Keratinocyte (primary cell): ENCODE measurements around the gene SPRY1. TPM values are rescaled to one million over a fixed set of nuclear protein-coding genes. Genes with fewer than 3 reads are reported as not detected.

Experiments used
- DNase-seq: peaks from one replicate; pipeline ENCODE4 v3.0.0-alpha.2; 2011; ENCODE audit warnings: low read depth, missing footprints, low spot score
- FAIRE-seq: peaks from 2 replicates; lab custom pipeline; 2011; peaks lifted over from hg19 to GRCh38; lab: Jason Lieb, UNC
- H2AFZ ChIP-seq: 2 replicates; pipeline ENCODE4 v1.6.0; 2012; ENCODE audit warnings: low read length, control low read depth, inconsistent platforms; ENCODE audit not compliant: control insufficient read depth
- H3K27ac ChIP-seq: 2 replicates; pipeline ENCODE4 v1.5.1; 2011; ENCODE audit warnings: low read length; ENCODE audit not compliant: control insufficient read depth, insufficient read depth
- H3K27me3 ChIP-seq: 3 replicates; pipeline ENCODE4 v1.6.0; 2011; ENCODE audit warnings: low read length; ENCODE audit not compliant: control insufficient read depth, insufficient read depth; ENCODE audit errors: extremely low read depth
- H3K36me3 ChIP-seq, 2 experiments: 2 replicates in 1 of 2; 3 replicates in 1 of 2; pipeline ENCODE4 v1.5.1; 2011; ENCODE audit warnings: low read length in 2 of 2, mild to moderate bottlenecking in 1 of 2; ENCODE audit not compliant: control insufficient read depth in 2 of 2, insufficient read depth in 2 of 2; ENCODE audit errors: extremely low read depth in 1 of 2
- H3K4me1 ChIP-seq: 3 replicates; pipeline ENCODE4 v1.5.1; 2011; ENCODE audit warnings: low read length; ENCODE audit not compliant: control insufficient read depth, insufficient read depth; ENCODE audit errors: extremely low read depth
- H3K4me2 ChIP-seq: 3 replicates; pipeline ENCODE4 v1.6.0; 2011; ENCODE audit warnings: low read depth, low read length; ENCODE audit not compliant: control insufficient read depth, insufficient read depth; ENCODE audit errors: extremely low read depth
- H3K4me3 ChIP-seq, 3 experiments: fragments of 200-600 bp in 1 of 3; sonication (generic) in 1 of 3; 2 replicates in 2 of 3; 3 replicates in 1 of 3; pipeline ENCODE4 v1.5.1; 2011 to 2016; ENCODE audit warnings: low read length in 3 of 3, mild to moderate bottlenecking in 3 of 3, control low read depth in 2 of 3, inconsistent platforms in 1 of 3, low read depth in 1 of 3, mixed read lengths in 1 of 3, mixed run types in 1 of 3, moderate library complexity in 1 of 3; ENCODE audit not compliant: control insufficient read depth in 2 of 3, insufficient read depth in 2 of 3; ENCODE audit errors: extremely low read depth in 1 of 3
- H3K79me2 ChIP-seq: 2 replicates; pipeline ENCODE4 v1.6.0; 2012; ENCODE audit warnings: low read length; ENCODE audit not compliant: control insufficient read depth, insufficient read depth
- H3K9ac ChIP-seq: 3 replicates; pipeline ENCODE4 v1.6.0; 2011; ENCODE audit warnings: low read length; ENCODE audit not compliant: control insufficient read depth, insufficient read depth; ENCODE audit errors: extremely low read depth
- H3K9me1 ChIP-seq: 3 replicates; pipeline ENCODE4 v1.6.0; 2011; ENCODE audit warnings: low read length; ENCODE audit not compliant: control insufficient read depth, insufficient read depth; ENCODE audit errors: extremely low read depth
- H3K9me3 ChIP-seq: 2 replicates; pipeline ENCODE4 v1.5.1; 2012; ENCODE audit warnings: low read depth, low read length; ENCODE audit not compliant: control insufficient read depth
- H4K20me1 ChIP-seq: 3 replicates; pipeline ENCODE4 v1.6.0; 2011; ENCODE audit warnings: low read length; ENCODE audit not compliant: control insufficient read depth, insufficient read depth; ENCODE audit errors: extremely low read depth
- CTCF ChIP-seq, 3 experiments: IDR thresholded peaks in 1 of 3; conservative IDR thresholded peaks in 1 of 3; optimal IDR thresholded peaks in 1 of 3; 2 replicates in 2 of 3; 3 replicates in 1 of 3; pipeline versions ENCODE3 to v1.5.1; 2011; ENCODE audit warnings: low read length in 3 of 3, mild to moderate bottlenecking in 3 of 3, moderate library complexity in 2 of 3, control low read depth in 1 of 3, inconsistent platforms in 1 of 3; ENCODE audit not compliant: insufficient read depth in 2 of 3; ENCODE audit errors: extremely low read depth in 1 of 3
- EZH2 ChIP-seq: IDR thresholded peaks from one replicate; pipeline ENCODE4 v1.6.1; 2012; ENCODE audit warnings: inconsistent platforms, mild to moderate bottlenecking, low read length, moderate library complexity
- dilution Hi-C: fragments of 300-500 bp; cut with MboI; formaldehyde crosslinking; loops from one replicate; pipeline ENCODE4 v1.7.0; 2020; ENCODE audit warnings: low sequenced_read_pairs; ENCODE audit not compliant: extremely low pct_ligation_motif_present
- polyA plus RNA-seq, 5 experiments: library from polyadenylated mRNA; depleted of rRNA in 3 of 5; stranded (reverse) in 3 of 5; stranded (forward) in 1 of 5; unstranded in 1 of 5; fragments of >200 nt; gene quantifications; 1 replicate in 1 of 5; 2 replicates in 3 of 5; 3 replicates in 1 of 5; pipeline versions ENCODE4 v1.2.1 to v1.2.3, GENCODE V29; 2011 to 2012; ENCODE audit warnings: missing spikeins in 2 of 5, low read depth in 1 of 5, low replicate concordance in 1 of 5

Gene SPRY1
- polyA plus RNA-seq, 1 donor (not counting 4 experiments of a cell fraction or from before 2014, with no cell fraction given) = 3.6 TPM

DNA sequence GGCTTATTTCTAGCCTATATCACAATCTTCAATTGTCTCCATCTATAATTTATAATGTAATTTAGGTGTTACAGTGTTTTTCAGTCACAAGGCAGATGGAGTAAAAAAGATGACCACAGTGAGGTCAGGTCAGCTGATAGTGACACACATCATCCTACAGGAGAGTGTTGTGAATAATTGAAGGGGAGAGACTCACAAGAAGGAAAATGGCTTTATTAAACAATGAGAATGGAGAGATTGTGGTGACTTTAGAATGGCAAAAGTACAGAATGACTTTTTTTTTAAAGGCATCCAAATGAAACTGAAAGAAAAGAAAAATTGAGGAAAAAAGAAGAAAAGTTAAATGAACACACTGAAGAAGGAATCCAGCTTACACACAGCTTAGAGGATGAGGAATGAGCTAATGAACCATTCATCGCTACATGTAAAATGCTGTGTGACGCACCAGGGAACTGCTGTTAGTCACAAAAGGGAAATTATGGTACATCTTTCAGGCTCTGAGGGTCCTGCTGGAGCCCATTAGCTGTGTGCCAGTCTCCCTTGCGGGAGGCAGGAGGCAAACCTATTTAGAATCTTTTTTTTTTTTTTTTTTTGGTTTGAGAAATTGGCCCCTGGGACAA lies 56.6 kb downstream of the SPRY1 start:
- Histone ChIP-seq H3K4me2 (no peak overlapping the region), H3K9ac (no peak overlapping the region)

More for the DNA sequence above, 56.6 kb downstream of the SPRY1 start:
- Histone ChIP-seq H3K4me3 (no peak overlapping the region), H3K27me3 (no peaks in the 10 kb centered on the region), H3K9me3 (no peaks in the 10 kb centered on the region), H3K4me1 (peaks cover 8% of the 10 kb centered on the region), H3K9me1 (no peaks in the 10 kb centered on the region), H3K36me3 (no peaks in the 10 kb centered on the region), H3K79me2 (no peaks in the 10 kb centered on the region), H3K27ac (no peak overlapping the region), H4K20me1 (no peaks in the 10 kb centered on the region), H2AFZ (no peak overlapping the region)
- TF ChIP-seq CTCF (optimal IDR thresholded peaks at IDR 0.05 in 1 of 3, IDR thresholded peaks at IDR 0.05 in 1 of 3, conservative IDR thresholded peaks at IDR 0.05 in 1 of 3; ENCODE audit: extremely low read depth in 1 of 3, insufficient read depth in 2 of 3, low read length in 3 of 3) (no peak), EZH2 (no peak)
- FAIRE-seq = peak; percentile 9
- dilution Hi-C loops = no loop called here
- DNase-seq = no peak
